HL-60 (cell line): ENCODE measurements around the gene ENTR1.

ENCODE experiments used
- GABPA ChIP-seq: IDR thresholded peaks from 2 replicates; pipeline ENCODE4 v1.6.1; 2012; ENCODE audit warnings: low read depth
- POLR2AphosphoS5 ChIP-seq: IDR thresholded peaks from 2 replicates; pipeline ENCODE4 v1.6.1; 2012; ENCODE audit warnings: low read depth
- TF ChIP-seq, protein P1 (sequence below): IDR thresholded peaks from one replicate; pipeline ENCODE4 v1.5.1; 2011; ENCODE audit warnings: low read length, control low read depth, inconsistent platforms; ENCODE audit not compliant: insufficient read depth

DNA sequence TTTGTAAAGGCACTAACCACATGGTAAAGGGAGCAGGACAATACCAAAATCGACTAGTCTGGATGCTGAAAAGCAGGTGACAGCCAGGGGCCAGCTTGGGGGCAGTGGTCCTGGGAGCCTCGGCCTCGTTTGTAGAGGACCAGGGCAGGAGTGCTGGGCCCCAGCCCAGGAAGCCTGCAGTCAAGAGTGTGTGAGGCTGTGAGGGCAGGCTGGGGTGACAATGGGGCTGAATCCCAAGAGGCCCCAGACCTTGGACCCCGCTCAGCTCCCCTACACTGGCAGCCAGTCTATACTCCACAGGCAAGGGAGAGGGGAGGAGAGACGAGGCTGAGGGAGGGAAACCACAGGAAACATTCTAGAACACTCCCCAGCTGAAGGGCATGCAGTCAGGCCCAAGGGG is 31.9 kb upstream of the ENTR1 start:
- TF ChIP-seq, protein P1, sequence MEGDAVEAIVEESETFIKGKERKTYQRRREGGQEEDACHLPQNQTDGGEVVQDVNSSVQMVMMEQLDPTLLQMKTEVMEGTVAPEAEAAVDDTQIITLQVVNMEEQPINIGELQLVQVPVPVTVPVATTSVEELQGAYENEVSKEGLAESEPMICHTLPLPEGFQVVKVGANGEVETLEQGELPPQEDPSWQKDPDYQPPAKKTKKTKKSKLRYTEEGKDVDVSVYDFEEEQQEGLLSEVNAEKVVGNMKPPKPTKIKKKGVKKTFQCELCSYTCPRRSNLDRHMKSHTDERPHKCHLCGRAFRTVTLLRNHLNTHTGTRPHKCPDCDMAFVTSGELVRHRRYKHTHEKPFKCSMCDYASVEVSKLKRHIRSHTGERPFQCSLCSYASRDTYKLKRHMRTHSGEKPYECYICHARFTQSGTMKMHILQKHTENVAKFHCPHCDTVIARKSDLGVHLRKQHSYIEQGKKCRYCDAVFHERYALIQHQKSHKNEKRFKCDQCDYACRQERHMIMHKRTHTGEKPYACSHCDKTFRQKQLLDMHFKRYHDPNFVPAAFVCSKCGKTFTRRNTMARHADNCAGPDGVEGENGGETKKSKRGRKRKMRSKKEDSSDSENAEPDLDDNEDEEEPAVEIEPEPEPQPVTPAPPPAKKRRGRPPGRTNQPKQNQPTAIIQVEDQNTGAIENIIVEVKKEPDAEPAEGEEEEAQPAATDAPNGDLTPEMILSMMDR, result no peak
- TF ChIP-seq GABPA (no peak), POLR2AphosphoS5 (no peak)
